ENCODE data around the gene RPS6KA2. TPM values are rescaled to one million over a fixed set of nuclear protein-coding genes. Genes with fewer than 3 reads are reported as not detected.

The RPS6KA2 gene
- polyA plus RNA-seq, 1 experiment, result 70.9 TPM

DNA sequence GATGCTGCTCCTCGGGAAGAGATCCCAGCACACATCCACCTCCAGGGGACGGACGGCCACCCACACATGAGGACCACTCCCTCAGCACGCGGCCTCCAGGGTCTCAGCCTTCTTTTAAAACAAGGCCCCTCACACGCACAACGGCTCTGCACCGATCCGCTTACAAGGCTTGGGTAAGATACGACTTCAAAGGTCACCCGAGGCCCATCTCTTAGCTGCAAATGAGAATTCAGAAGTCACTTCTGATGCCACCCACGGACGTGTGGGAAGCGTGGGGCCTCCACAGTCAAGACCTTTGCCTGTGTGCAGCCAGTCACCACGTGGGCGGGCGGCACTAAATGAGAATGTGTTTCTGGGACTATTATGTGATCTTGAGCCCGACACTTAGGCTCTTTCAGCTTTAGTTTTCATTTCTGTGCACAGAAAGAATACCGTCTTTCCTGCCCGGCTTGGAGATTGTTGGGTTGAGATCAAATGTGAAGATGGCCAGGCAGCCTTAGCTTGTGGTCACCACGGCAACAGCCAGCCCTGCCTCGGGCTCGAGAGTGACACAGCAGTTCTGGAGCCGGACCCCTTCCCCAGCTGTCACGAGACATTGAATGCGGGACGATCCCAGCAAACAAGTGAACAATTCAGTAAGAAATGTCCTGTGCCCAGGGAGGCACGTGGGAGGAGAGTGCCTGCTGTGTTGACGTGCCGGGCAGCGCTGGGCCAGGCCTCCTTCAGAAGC lies 132.1 kb downstream of the RPS6KA2 start:
- POLR2A ChIA-PET, result no interaction called here

DNA sequence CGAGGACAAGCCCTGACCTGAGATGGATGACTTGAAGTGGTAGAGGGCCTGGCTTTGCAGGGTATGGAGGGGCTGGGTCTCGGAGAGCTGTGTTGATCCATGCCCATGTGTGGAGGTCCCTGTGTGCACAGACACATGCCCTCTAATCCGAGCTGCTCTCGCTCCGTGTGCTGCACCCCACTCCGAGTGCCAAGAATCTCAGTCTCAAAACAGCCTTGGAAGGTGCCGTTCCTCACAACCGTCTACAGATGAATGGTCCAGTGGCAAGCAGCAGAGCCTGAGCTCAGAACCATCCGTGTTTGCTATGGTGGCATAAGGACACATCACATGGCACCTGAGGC lies 133.0 kb downstream of the RPS6KA2 start:
- DNase-seq (ENCODE audit: low read depth, low spot score), result no peak
- ChIA-PET POLR2A (no interaction called here), CTCF (no interaction called here)
- Histone ChIP-seq H3K4me3 (ENCODE audit: low read depth, low read length) (no peak overlapping the region), H3K27me3 (ENCODE audit: control insufficient read depth, insufficient read depth, low read length) (no peaks in the 10 kb centered on the region), H3K27ac (ENCODE audit: low read depth, low read length) (no peak overlapping the region), H3K9me3 (ENCODE audit: control insufficient read depth, insufficient read depth, low read length) (no peaks in the 10 kb centered on the region; the same call in 1 of the 2 replicates)
- TF ChIP-seq CTCF (IDR thresholded peaks at IDR 0.05; ENCODE audit: low read depth, low read length), result no peak

More for the DNA sequence above, 132.1 kb downstream of the RPS6KA2 start:
- CTCF ChIA-PET, result no interaction called here
- Histone ChIP-seq H3K27ac (ENCODE audit: low read depth, low read length) (no peak overlapping the region), H3K9me3 (ENCODE audit: control insufficient read depth, insufficient read depth, low read length) (no peaks in the 10 kb centered on the region; the same call in 1 of the 2 replicates), H3K27me3 (ENCODE audit: control insufficient read depth, insufficient read depth, low read length) (no peaks in the 10 kb centered on the region), H3K4me3 (ENCODE audit: low read depth, low read length) (no peak overlapping the region)
- no peak for DNase-seq (ENCODE audit: low read depth, low spot score)
- no peak for TF ChIP-seq CTCF (IDR thresholded peaks at IDR 0.05; ENCODE audit: low read depth, low read length)

GRCh38 chr6:166493427-166494100 lies 133.5 kb downstream of the RPS6KA2 start:
- no peak for TF ChIP-seq CTCF (IDR thresholded peaks at IDR 0.05; ENCODE audit: low read depth, low read length)
- Histone ChIP-seq H3K27me3 (ENCODE audit: control insufficient read depth, insufficient read depth, low read length) (no peaks in the 10 kb centered on the region), H3K4me3 (ENCODE audit: low read depth, low read length) (no peak overlapping the region), H3K9me3 (ENCODE audit: control insufficient read depth, insufficient read depth, low read length) (no peaks in the 10 kb centered on the region; the same call in 1 of the 2 replicates), H3K27ac (ENCODE audit: low read depth, low read length) (no peak overlapping the region)
- no peak for DNase-seq (ENCODE audit: low read depth, low spot score)
- POLR2A ChIA-PET, result no interaction called here
- CTCF ChIA-PET, result no interaction called here

- Histone ChIP-seq H3K27me3 (ENCODE audit: control insufficient read depth, insufficient read depth, low read length) (no peaks in the 10 kb centered on the region), H3K4me3 (ENCODE audit: low read depth, low read length) (no peak overlapping the region), H3K27ac (ENCODE audit: low read depth, low read length) (no peak overlapping the region), H3K9me3 (ENCODE audit: control insufficient read depth, insufficient read depth, low read length) (no peaks in the 10 kb centered on the region; the same call in 1 of the 2 replicates)
- TF ChIP-seq CTCF (IDR thresholded peaks at IDR 0.05; ENCODE audit: low read depth, low read length), result no peak
- no peak for DNase-seq (ENCODE audit: low read depth, low spot score)
- ChIA-PET CTCF (no interaction called here), POLR2A (no interaction called here)
Observed at GRCh38 chr6:166492092-166492741, 134.8 kb downstream of the RPS6KA2 start.

All from AG04450 (cell line).